Panc1 (cell line): ENCODE measurements around the gene MTA3. TPM values are rescaled to one million over a fixed set of nuclear protein-coding genes. Genes with fewer than 3 reads are reported as not detected.

Source experiments
- ATAC-seq: fragments of 200-7000 bp; cut with Tn5 transposase; 2 replicates; pipeline ENCODE4 v1.9.1; 2020; ENCODE audit warnings: mild to moderate bottlenecking, moderate library complexity
- BruUV-seq: library from RNA; stranded (reverse); fragments of 400-500 nt; replicated peaks from 2 replicates; lab custom pipeline; 2021; lab: Mats Ljungman, UMichigan
- CTCF ChIA-PET: fragments of 300-600 bp; sonication (Branson Sonifier 250); formaldehyde crosslinking; loops from one replicate; lab custom pipeline; 2022; ENCODE audit warnings: antibody characterized with exemption; lab: Charles Lee
- POLR2A ChIA-PET: fragments of 300-600 bp; sonication (Branson Sonifier 250); formaldehyde crosslinking; loops from one replicate; lab custom pipeline; 2022; ENCODE audit warnings: antibody characterized with exemption; lab: Charles Lee
- DNase-seq: peaks from one replicate; pipeline ENCODE4 v3.0.0-alpha.2; 2010; ENCODE audit warnings: low read depth, low spot score
- H3K27ac ChIP-seq: 2 replicates; pipeline ENCODE4 v1.5.1; 2011; ENCODE audit warnings: mild to moderate bottlenecking, low read length, inconsistent platforms
- H3K27me3 ChIP-seq: fragments of 200-500 bp; sonication (Bioruptor generic); 2 replicates; pipeline ENCODE4 v1.6.0; 2014; ENCODE audit warnings: low read length, inconsistent platforms; ENCODE audit not compliant: control insufficient read depth, insufficient read depth
- H3K36me3 ChIP-seq: fragments of 200-500 bp; sonication (Bioruptor generic); 2 replicates; pipeline ENCODE4 v1.5.1; 2014; ENCODE audit warnings: inconsistent platforms, mild to moderate bottlenecking, low read length, moderate library complexity; ENCODE audit not compliant: control insufficient read depth, insufficient read depth
- H3K4me1 ChIP-seq: 2 replicates; pipeline ENCODE4 v1.5.1; 2011; ENCODE audit warnings: inconsistent platforms, mild to moderate bottlenecking, low read length, moderate library complexity; ENCODE audit not compliant: control insufficient read depth, insufficient read depth
- H3K4me3 ChIP-seq, 2 experiments: 2 replicates each; pipeline ENCODE4 v1.5.1; 2011 to 2012; ENCODE audit warnings: low read depth in 2 of 2, low read length in 2 of 2, mild to moderate bottlenecking in 2 of 2, inconsistent platforms in 1 of 2, moderate library complexity in 1 of 2
- H3K9me3 ChIP-seq: fragments of 200-500 bp; sonication (Bioruptor generic); 2 replicates; pipeline ENCODE4 v1.5.1; 2014; ENCODE audit warnings: low read depth, mild to moderate bottlenecking, inconsistent platforms, low read length, moderate library complexity; ENCODE audit not compliant: control insufficient read depth, insufficient read depth
- CTCF ChIP-seq: fragments of 450-650 bp; IDR thresholded peaks from 2 replicates; pipeline ENCODE4 v1.5.1; 2017; ENCODE audit warnings: mild to moderate bottlenecking
- POLR2AphosphoS5 ChIP-seq: IDR thresholded peaks from 2 replicates; pipeline ENCODE4 v1.6.1; 2012; ENCODE audit warnings: mild to moderate bottlenecking, low read depth, low read length, moderate library complexity
- REST ChIP-seq, 2 experiments: IDR thresholded peaks; 2 replicates each; pipeline ENCODE4 v1.6.1; 2011 to 2012; ENCODE audit warnings: low read depth in 2 of 2, control low read depth in 1 of 2, low read length in 1 of 2, mild to moderate bottlenecking in 1 of 2, moderate library complexity in 1 of 2; ENCODE audit not compliant: insufficient read depth in 1 of 2
- SIN3A ChIP-seq: IDR thresholded peaks from 2 replicates; pipeline ENCODE4 v1.6.1; 2012; ENCODE audit warnings: low read depth, mild to moderate bottlenecking, low read length, moderate library complexity, borderline replicate concordance; ENCODE audit not compliant: insufficient read depth
- TCF7L2 ChIP-seq: IDR thresholded peaks from 2 replicates; pipeline ENCODE4 v1.6.1; 2011; ENCODE audit warnings: mild to moderate bottlenecking, low read depth, low read length, inconsistent platforms
- in situ Hi-C: cut with HindIII; loops from 2 replicates; pipeline ENCODE4 v1.10.0; 2016; ENCODE audit warnings: low sequenced_read_pairs, low pct_unique_long_range_greater_than_20kb
- intact Hi-C: fragments of 100-400 bp; cut with micrococcal nuclease; formaldehyde crosslinking; loops from one replicate; pipeline ENCODE4 v1.10.0; 2022; ENCODE audit not compliant: unreplicated experiment
- total RNA-seq: library from RNA; stranded (reverse); gene quantifications from one replicate; pipeline ENCODE4 v1.2.1, GENCODE V29; 2021; ENCODE audit not compliant: unreplicated experiment

Gene MTA3
- total RNA-seq, 1 experiment from 2014 or later: 65.6 TPM

GRCh38 chr2:42792583-42793333 is 224.3 kb downstream of the MTA3 start, which contains the start of gene HAAO:
HAAO (minus strand) TSS chr2:42792583; CDS start chr2:42792536, 47 bp downstream.
- H3K4me3 ChIP-seq: peak within 1 kb of the TSS; percentile 41 to 49
- H3K4me1 ChIP-seq: no peaks in the 10 kb centered on the region
- no peaks in the 10 kb centered on the region for H3K9me3 ChIP-seq
- ChIA-PET POLR2A (no interaction called here), CTCF (no interaction called here)
- BruUV-seq: no TSS peak
- H3K27me3 ChIP-seq: no peaks in the 10 kb centered on the region
- DNase-seq (no peak), ATAC-seq (peak; percentile 64)
- no peak for TF ChIP-seq TCF7L2
- no peak; the same call in 1 of the 2 replicates for TF ChIP-seq CTCF
- no peak for TF ChIP-seq SIN3A
- no peak for TF ChIP-seq POLR2AphosphoS5
- TF ChIP-seq REST (IDR thresholded peaks at IDR 0.05; ENCODE audit: insufficient read depth in 1 of 2, low read depth in 2 of 2, low read length in 1 of 2): no peak
- H3K27ac ChIP-seq: no peak within 1 kb of the TSS
- in situ Hi-C loops (no loop called here), intact Hi-C loops (no loop called here)
- no peaks in the 10 kb centered on the region for H3K36me3 ChIP-seq

- ChIA-PET POLR2A (interaction anchor here (0.6 kb wide), 1 partner anchor 279 kb away, joined by 3 read pairs; no protein-coding TSS in a partner anchor), CTCF (interaction anchor here (0.5 to 0.7 kb wide), 3 partner anchors 17 to 68 kb away, joined by 4 to 17 read pairs (median 9); no protein-coding TSS in a partner anchor)
- DNase-seq (no peak), ATAC-seq (no peak)
- TF ChIP-seq TCF7L2 (no peak), REST (IDR thresholded peaks at IDR 0.05; ENCODE audit: insufficient read depth in 1 of 2, low read depth in 2 of 2, low read length in 1 of 2) (no peak), POLR2AphosphoS5 (no peak), SIN3A (no peak), CTCF (no peak)
- no peak overlapping the region for H3K4me3 ChIP-seq
- intact Hi-C loops (no loop called here), in situ Hi-C loops (no loop called here)
- no peaks in the 10 kb centered on the region for H3K9me3 ChIP-seq
- no peaks in the 10 kb centered on the region for H3K36me3 ChIP-seq
- no peaks in the 10 kb centered on the region for H3K27me3 ChIP-seq
- no peak overlapping the region for H3K27ac ChIP-seq
- no peaks in the 10 kb centered on the region for H3K4me1 ChIP-seq
- no TSS peak for BruUV-seq
Measured at GRCh38 chr2:42793334-42794270, 225.2 kb downstream of the MTA3 start.
